K562 (cell line): ENCODE data around the gene SLC4A11. TPM values are rescaled to one million over a fixed set of nuclear protein-coding genes. Genes with fewer than 3 reads are reported as not detected.

Experiments used
- ADNP ChIP-seq: fragments of 200-800 bp; sonication (Bioruptor generic); IDR thresholded peaks from 2 replicates; pipeline ENCODE4 v1.6.1; 2016; ENCODE audit warnings: missing genetic modification characterization, missing compliant biosample characterization
- CUX1 ChIP-seq: fragments of 200-800 bp; sonication (Bioruptor generic); IDR thresholded peaks from 2 replicates; pipeline ENCODE4 v1.6.1; 2016; ENCODE audit warnings: missing genetic modification characterization, missing compliant biosample characterization
- DEAF1 ChIP-seq: fragments of 450-650 bp; formaldehyde crosslinking; IDR thresholded peaks from 2 replicates; pipeline ENCODE4 v1.4.0; 2020; ENCODE audit warnings: mild to moderate bottlenecking, moderate library complexity
- E2F4 ChIP-seq: sonication (generic); formaldehyde crosslinking; IDR thresholded peaks from 2 replicates; pipeline ENCODE4 v1.8.0; 2022; ENCODE audit warnings: mild to moderate bottlenecking, low read depth, missing genetic modification reagents
- EP400 ChIP-seq: fragments of 450-650 bp; IDR thresholded peaks from 2 replicates; pipeline ENCODE4 v1.6.1; 2017; ENCODE audit warnings: antibody characterized with exemption, mild to moderate bottlenecking, moderate library complexity
- ESRRB ChIP-seq: fragments of 250-450 bp; sonication (Bioruptor Pico); IDR thresholded peaks from 2 replicates; pipeline ENCODE4 v1.5.0; 2020; ENCODE audit warnings: mild to moderate bottlenecking, moderate library complexity, borderline replicate concordance
- FOXJ2 ChIP-seq: fragments of 200-800 bp; sonication (Bioruptor generic); IDR thresholded peaks from 2 replicates; pipeline ENCODE4 v1.6.1; 2016; ENCODE audit warnings: missing genetic modification characterization, missing compliant biosample characterization
- FOXK1 ChIP-seq: sonication (generic); formaldehyde crosslinking; IDR thresholded peaks from 2 replicates; pipeline ENCODE4 v1.8.0; 2022; ENCODE audit warnings: missing genetic modification reagents, mild to moderate bottlenecking, borderline replicate concordance
- HCFC1 ChIP-seq: IDR thresholded peaks from 2 replicates; pipeline ENCODE4 v1.6.1; 2012; ENCODE audit warnings: low read depth, low read length, improper control_type of control experiment
- ILF3 ChIP-seq: fragments of 450-650 bp; IDR thresholded peaks from 2 replicates; pipeline ENCODE4 v1.6.1; 2018; ENCODE audit warnings: antibody characterized with exemption, mild to moderate bottlenecking, moderate library complexity, borderline replicate concordance
- MXI1 ChIP-seq: IDR thresholded peaks from 2 replicates; pipeline ENCODE4 v1.6.1; 2011; ENCODE audit warnings: low read depth, mild to moderate bottlenecking, improper control_type of control experiment, low read length
- SMC3 ChIP-seq: conservative IDR thresholded peaks from 2 replicates; pipeline ENCODE4 v1.6.1; 2011; ENCODE audit warnings: low read depth, low read length, improper control_type of control experiment; ENCODE audit not compliant: insufficient read depth
- ZBTB33 ChIP-seq: sonication (generic); formaldehyde crosslinking; IDR thresholded peaks from 2 replicates; pipeline ENCODE4 v1.8.1; 2023; ENCODE audit warnings: mild to moderate bottlenecking, missing genetic modification reagents
- ZBTB43 ChIP-seq: sonication (generic); formaldehyde crosslinking; IDR thresholded peaks from 2 replicates; pipeline ENCODE4 v1.8.0; 2023; ENCODE audit warnings: mild to moderate bottlenecking, missing genetic modification reagents
- ZNF165 ChIP-seq: fragments of 250-450 bp; sonication (Bioruptor Pico); IDR thresholded peaks from 2 replicates; pipeline ENCODE4 v1.4.0; 2020; ENCODE audit warnings: borderline replicate concordance
- ZNF408 ChIP-seq: fragments of 250-450 bp; sonication (Bioruptor Pico); IDR thresholded peaks from 2 replicates; pipeline ENCODE4 v1.4.0; 2020; ENCODE audit warnings: low read depth, mild to moderate bottlenecking, moderate library complexity
- polyA plus RNA-seq, 8 experiments: library from polyadenylated mRNA; depleted of rRNA in 4 of 8; stranded (reverse) in 5 of 8; unstranded in 3 of 8; fragments of >200 nt; fragmentation: Nextera tagmentation in 2 of 8; fragmentation: Illumina TruSeq in 1 of 8; extraction: Ambion mirVana in 2 of 8; extraction: Trizol in 1 of 8; gene quantifications; 2 replicates each; pipeline versions ENCODE4 v1.2.1 to v1.2.3, GENCODE V29; 2011 to 2014; ENCODE audit warnings: inconsistent platforms in 1 of 8, missing spikeins in 1 of 8
- total RNA-seq, 7 experiments: library from RNA; depleted of rRNA in 6 of 7; stranded (reverse); fragments of >200 nt in 6 of 7; fragmentation: Illumina TruSeq in 2 of 7; extraction: Trizol in 2 of 7; gene quantifications; 2 replicates each; pipeline versions ENCODE4 v1.2.1 to v1.2.3, GENCODE V29; 2011 to 2021; ENCODE audit warnings: low replicate concordance in 1 of 7

Gene SLC4A11
- total and polyA plus RNA-seq, 9 of the 15 experiments (the other 6 are each of a cell fraction or from before 2014, with no cell fraction given), result 0.10 to 2.0 (median 0.20) TPM

GRCh38 chr20:3209257-3209945, 29.6 kb downstream of the SLC4A11 start, which contains the start of gene ITPA (continued):
- TF ChIP-seq HCFC1 (peak; percentile 23; the same call in 1 of the 2 replicates), ZBTB43 (no peak), ADNP (tag) (no peak), EP400 (peak; percentile 96), CUX1 (CRISPR knock-in tag) (no peak), ESRRB (CRISPR knock-in tag) (no peak), FOXK1 (CRISPR knock-in tag) (no peak), ZBTB33 (no peak), E2F4 (CRISPR knock-in tag) (no peak), ZNF408 (CRISPR knock-in tag) (no peak), DEAF1 (no peak), MXI1 (no peak), ZNF165 (CRISPR knock-in tag) (no peak), ILF3 (no peak), FOXJ2 (tag) (no peak), SMC3 (no peak)
